GM21576 (cell line): ENCODE data around the gene IRF2.

ENCODE experiments used
- ATAC-seq: cut with Tn5 transposase; IDR thresholded peaks from one replicate; pipeline ENCODE4 v1.9.1; 2021; ENCODE audit warnings: mild to moderate bottlenecking, moderate library complexity; ENCODE audit not compliant: unreplicated experiment

Gene IRF2

GRCh38 chr4:184475096-184475461 is 729 bp upstream of the IRF2 start:
- peak; percentile 1 for ATAC-seq

DNA sequence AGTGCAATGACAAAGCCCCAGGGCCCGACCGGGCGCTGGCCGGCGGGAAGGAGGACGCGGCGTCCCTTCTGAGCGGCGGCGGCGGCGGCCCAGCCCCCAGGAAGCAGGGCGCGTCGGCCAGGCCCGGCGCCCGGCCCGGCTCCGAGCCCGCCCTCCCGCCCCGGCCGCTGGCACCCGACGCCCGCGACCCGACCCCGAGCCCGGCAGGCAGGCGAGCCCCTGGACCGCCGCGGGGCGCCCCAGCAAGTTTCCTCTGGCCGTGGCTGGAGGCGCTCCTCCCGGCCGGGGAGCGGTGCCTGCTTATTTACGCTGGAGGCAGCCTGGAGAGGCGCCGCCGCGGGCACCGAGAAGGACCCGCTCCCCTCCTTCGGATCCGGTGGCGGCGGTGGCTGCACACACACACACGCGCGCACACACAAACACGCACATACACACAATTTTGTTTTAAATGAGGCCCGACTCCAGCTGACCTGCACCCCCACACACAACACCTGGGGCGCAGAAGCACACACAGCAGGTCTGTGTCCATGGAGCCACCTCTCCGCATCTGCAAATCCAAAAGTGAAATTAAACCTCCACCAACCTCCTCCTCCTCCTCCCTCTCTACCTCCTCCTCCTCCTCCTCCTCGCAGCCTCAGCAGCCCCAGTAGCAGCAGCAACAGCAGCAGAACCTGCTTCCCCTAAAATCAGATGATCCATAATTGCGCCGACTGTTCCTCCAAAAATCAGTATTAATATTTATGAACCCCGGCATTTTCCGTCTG is 669 bp downstream of the IRF2 start:
- ATAC-seq = no peak

- ATAC-seq = peak; percentile 20
Observed at GRCh38 chr4:184472614-184473498, 1.5 kb downstream of the IRF2 start.

- no peak for ATAC-seq
Observed at GRCh38 chr4:184471881-184472613, 2.3 kb downstream of the IRF2 start.

- ATAC-seq = no peak
Observed at GRCh38 chr4:184470785-184471110, 3.6 kb downstream of the IRF2 start.

DNA sequence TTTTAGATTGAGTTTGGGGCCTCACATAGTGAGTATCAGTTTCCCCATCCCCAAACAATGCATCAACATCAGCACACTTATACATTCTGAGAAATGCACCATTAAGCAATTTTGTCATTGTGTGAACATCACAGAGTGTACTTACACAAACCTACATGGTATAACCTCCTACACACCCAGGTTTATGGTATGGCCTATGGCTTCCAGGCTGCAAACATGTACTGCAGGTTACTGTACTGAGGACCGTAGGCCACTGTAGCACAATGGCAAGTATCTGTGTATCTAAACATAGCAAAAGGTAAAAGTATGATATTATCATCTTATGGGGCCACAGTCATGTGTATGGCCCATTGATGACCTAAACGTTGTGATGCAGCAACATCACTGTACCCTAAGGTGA is 7.7 kb downstream of the IRF2 start:
- no peak for ATAC-seq

DNA sequence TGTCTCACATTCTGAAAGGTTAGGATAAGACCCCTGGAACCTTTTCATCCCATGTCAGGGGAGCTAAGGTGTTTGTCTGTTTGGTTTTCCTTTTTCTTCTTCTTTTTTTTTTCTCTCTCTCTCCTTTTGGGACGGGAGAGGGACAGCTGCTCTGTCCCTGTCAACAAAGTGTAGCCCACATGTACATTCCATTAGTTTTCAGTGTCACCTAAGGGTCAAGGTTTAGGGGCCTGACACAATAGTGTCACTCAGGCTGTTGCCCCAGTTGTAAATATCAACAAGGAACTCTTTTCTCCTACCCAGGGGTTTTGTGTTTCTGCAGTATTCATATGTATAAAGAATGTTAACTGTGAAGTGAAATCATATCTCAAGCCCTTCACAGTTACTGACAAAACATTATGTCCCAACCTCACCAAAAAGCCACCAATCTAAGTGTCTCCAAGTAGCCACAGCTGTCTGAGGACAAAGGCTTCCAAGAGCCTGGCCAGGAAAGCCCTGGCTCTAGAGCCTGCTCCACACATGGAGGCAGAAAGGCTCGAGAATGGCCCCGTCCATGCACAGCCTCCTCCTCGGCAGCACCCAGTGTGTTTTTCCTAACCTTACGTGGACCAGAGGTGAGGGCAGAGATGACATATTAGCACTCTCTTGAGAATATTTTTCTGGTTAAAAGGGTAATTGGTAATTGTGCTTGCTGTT is 9.4 kb downstream of the IRF2 start:
- ATAC-seq = no peak

DNA sequence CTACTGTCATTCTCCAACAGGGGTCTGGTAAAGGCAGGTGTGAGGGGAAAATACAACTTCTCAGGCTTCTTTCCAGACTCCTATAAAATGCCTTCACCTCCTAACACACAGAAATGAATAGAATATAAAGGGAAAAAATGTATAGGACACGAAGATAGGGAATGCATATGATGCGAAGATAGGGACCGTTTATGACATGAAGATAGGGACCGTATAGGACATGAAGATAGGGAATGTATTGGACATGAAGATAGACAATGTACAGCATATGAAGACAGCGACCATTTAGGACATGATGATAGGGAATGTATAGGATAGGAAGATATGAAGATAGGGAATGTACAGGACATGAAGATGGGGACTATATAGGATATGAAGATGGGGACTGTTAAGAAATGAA is 10.5 kb downstream of the IRF2 start:
- no peak for ATAC-seq

GRCh38 chr4:184463158-184463557 is 11.2 kb downstream of the IRF2 start:
- no peak for ATAC-seq

- ATAC-seq = no peak
Observed at GRCh38 chr4:184462724-184463123, 11.6 kb downstream of the IRF2 start.

- no peak for ATAC-seq
Observed at GRCh38 chr4:184461711-184462441, 12.5 kb downstream of the IRF2 start.

- ATAC-seq = no peak
Observed at GRCh38 chr4:184460499-184461285, 13.7 kb downstream of the IRF2 start.

GRCh38 chr4:184459413-184459812 is 14.9 kb downstream of the IRF2 start:
- no peak for ATAC-seq

DNA sequence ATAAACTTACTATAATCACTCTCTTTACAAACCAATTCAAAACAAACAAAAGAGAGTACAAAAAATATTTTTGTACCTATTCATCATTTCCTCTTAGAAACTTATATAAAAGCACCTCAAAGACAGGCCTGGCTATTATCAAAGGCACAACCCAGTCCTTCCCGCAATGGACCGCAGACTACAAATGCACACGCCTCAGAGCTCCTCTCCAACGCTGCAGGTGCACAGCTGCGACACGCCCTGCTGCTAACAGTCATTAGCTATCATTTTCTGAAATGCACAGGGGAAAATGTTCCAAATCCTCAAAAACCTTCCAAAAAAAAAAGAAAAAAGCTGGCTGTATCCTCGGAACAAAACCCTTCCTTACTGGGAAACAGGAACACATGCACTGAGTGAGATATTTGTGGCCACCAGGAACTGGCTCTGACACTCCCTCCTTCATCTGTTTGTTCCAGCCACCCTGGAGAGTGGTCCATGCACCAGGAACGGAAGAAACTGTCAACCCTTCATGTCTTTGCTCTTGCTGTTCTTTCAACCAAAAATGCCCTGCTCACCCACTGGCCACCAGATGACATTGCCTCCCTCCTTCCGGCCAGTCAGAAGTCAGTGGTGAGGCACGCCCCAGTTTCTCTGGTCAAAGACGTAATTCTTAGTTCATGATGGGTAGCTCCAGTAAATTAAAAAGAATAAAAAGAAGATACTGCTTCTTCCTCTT is 16.7 kb downstream of the IRF2 start:
- ATAC-seq = no peak

GRCh38 chr4:184456337-184456736 is 18.0 kb downstream of the IRF2 start:
- no peak for ATAC-seq

DNA sequence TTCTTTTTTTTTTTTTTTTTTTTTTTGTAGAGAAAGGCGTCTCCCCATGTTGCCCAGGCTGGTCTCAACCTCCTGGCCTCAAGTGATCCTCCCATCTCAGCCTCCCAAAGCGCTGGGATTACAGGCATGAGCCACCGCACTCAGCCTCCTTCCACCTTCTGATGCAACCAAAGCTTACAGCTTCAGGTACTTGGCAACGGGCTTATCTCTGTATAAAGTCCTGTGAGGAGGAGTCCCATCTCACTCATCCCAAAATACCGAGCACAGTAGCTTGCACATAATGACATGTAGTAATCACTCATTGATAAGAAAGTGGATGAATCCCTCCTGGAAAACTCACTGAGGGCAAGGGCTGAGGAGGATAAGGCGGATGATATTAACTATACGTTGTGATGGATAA is 19.1 kb downstream of the IRF2 start:
- ATAC-seq = no peak

GRCh38 chr4:184453365-184454160 is 20.8 kb downstream of the IRF2 start:
- ATAC-seq = peak; percentile 78

GRCh38 chr4:184452740-184453139 is 21.6 kb downstream of the IRF2 start:
- no peak for ATAC-seq
